BLaER1 (cell line): ENCODE measurements around the gene GABBR1.
A peak's percentile ranks its signal among the peaks of the same experiment; 100 is the strongest.

Source experiments
- H3K27ac ChIP-seq: shearing (Covaris generic); formaldehyde crosslinking; 2 replicates; pipeline ENCODE4 v1.8.1; 2022
- H3K27me3 ChIP-seq: shearing (Covaris generic); formaldehyde crosslinking; 2 replicates; pipeline ENCODE4 v1.8.1; 2022
- H3K36me3 ChIP-seq: shearing (Covaris generic); formaldehyde crosslinking; 2 replicates; pipeline ENCODE4 v1.8.1; 2022
- H3K4me1 ChIP-seq: shearing (Covaris generic); formaldehyde crosslinking; 2 replicates; pipeline ENCODE4 v1.8.1; 2022
- H3K4me2 ChIP-seq: shearing (Covaris generic); formaldehyde crosslinking; 2 replicates; pipeline ENCODE4 v1.8.1; 2022
- H3K4me3 ChIP-seq: shearing (Covaris generic); formaldehyde crosslinking; 2 replicates; pipeline ENCODE4 v1.8.1; 2022
- H3K9ac ChIP-seq: shearing (Covaris generic); formaldehyde crosslinking; 2 replicates; pipeline ENCODE4 v1.8.1; 2022
- H3K9me3 ChIP-seq: shearing (Covaris generic); formaldehyde crosslinking; 2 replicates; pipeline ENCODE4 v1.8.1; 2022
- H4K20me1 ChIP-seq: shearing (Covaris generic); formaldehyde crosslinking; 2 replicates; pipeline ENCODE4 v1.8.1; 2022
- Cebpa-rat ChIP-seq: shearing (Covaris generic); IDR thresholded peaks from 2 replicates; pipeline ENCODE4 v1.8.1; 2022

Gene GABBR1

GRCh38 chr6:29598172-29598747, 34.7 kb downstream of the GABBR1 start:
- no peak overlapping the region for H3K4me2 ChIP-seq
- H3K9me3 ChIP-seq: no peaks in the 10 kb centered on the region
- no peaks in the 10 kb centered on the region for H4K20me1 ChIP-seq
- H3K4me3 ChIP-seq: no peak overlapping the region
- H3K9ac ChIP-seq: no peak overlapping the region
- no peaks in the 10 kb centered on the region for H3K27me3 ChIP-seq
- H3K4me1 ChIP-seq: 0 out of 2 replicates have a peak, but pooled peaks cover 5% of the 10 kb centered on the region
- TF ChIP-seq Cebpa-rat: no peak
- no peak overlapping the region for H3K27ac ChIP-seq
- H3K36me3 ChIP-seq: peaks cover 47% of the 10 kb centered on the region

- no peak overlapping the region for H3K27ac ChIP-seq
- peaks cover 36% of the 10 kb centered on the region for H3K36me3 ChIP-seq
- H3K9me3 ChIP-seq: no peaks in the 10 kb centered on the region
- H4K20me1 ChIP-seq: no peaks in the 10 kb centered on the region
- no peak overlapping the region for H3K4me3 ChIP-seq
- H3K4me2 ChIP-seq: no peak overlapping the region
- no peak for TF ChIP-seq Cebpa-rat
- H3K27me3 ChIP-seq: no peaks in the 10 kb centered on the region
- 0 out of 2 replicates have a peak, but pooled peaks cover 5% of the 10 kb centered on the region for H3K4me1 ChIP-seq
- no peak overlapping the region for H3K9ac ChIP-seq
These were observed 35.8 kb downstream of the GABBR1 start for GRCh38 chr6:29597184-29597583.

- no peak overlapping the region for H3K27ac ChIP-seq
- no peak overlapping the region for H3K9ac ChIP-seq
- H3K27me3 ChIP-seq: no peaks in the 10 kb centered on the region
- 0 out of 2 replicates have a peak, but pooled peaks cover 5% of the 10 kb centered on the region for H3K4me1 ChIP-seq
- H3K4me2 ChIP-seq: no peak overlapping the region
- TF ChIP-seq Cebpa-rat: no peak
- H4K20me1 ChIP-seq: no peaks in the 10 kb centered on the region
- H3K9me3 ChIP-seq: no peaks in the 10 kb centered on the region
- H3K4me3 ChIP-seq: no peak overlapping the region
- peaks cover 29% of the 10 kb centered on the region for H3K36me3 ChIP-seq
These were observed 36.5 kb downstream of the GABBR1 start for GRCh38 chr6:29596381-29596900.

- H3K4me1 ChIP-seq: peaks cover 18% of the 10 kb centered on the region
These were observed 39.7 kb downstream of the GABBR1 start for GRCh38 chr6:29593199-29593855.

GRCh38 chr6:29591677-29592076, 41.3 kb downstream of the GABBR1 start:
- no peak overlapping the region for H3K9ac ChIP-seq
- H3K9me3 ChIP-seq: no peaks in the 10 kb centered on the region
- H3K36me3 ChIP-seq: no peaks in the 10 kb centered on the region
- no peak overlapping the region for H3K4me2 ChIP-seq
- H4K20me1 ChIP-seq: no peaks in the 10 kb centered on the region
- H3K27me3 ChIP-seq: no peaks in the 10 kb centered on the region
- H3K4me3 ChIP-seq: no peak overlapping the region
- no peak for TF ChIP-seq Cebpa-rat
- no peak overlapping the region for H3K27ac ChIP-seq
- peaks cover 23% of the 10 kb centered on the region for H3K4me1 ChIP-seq

More at GRCh38 chr6:29593199-29593855, 39.7 kb downstream of the GABBR1 start:
- Histone ChIP-seq H3K4me3 (no peak overlapping the region), H4K20me1 (no peaks in the 10 kb centered on the region), H3K27ac (no peak overlapping the region), H3K4me2 (no peak overlapping the region), H3K36me3 (0 out of 2 replicates have a peak, but pooled peaks cover under 1% of the 10 kb centered on the region), H3K9ac (no peak overlapping the region), H3K9me3 (no peaks in the 10 kb centered on the region), H3K27me3 (no peaks in the 10 kb centered on the region)
- no peak for TF ChIP-seq Cebpa-rat

GRCh38 chr6:29590218-29590808, 42.7 kb downstream of the GABBR1 start:
- no peaks in the 10 kb centered on the region for H3K9me3 ChIP-seq
- TF ChIP-seq Cebpa-rat: no peak
- H3K27me3 ChIP-seq: no peaks in the 10 kb centered on the region
- no peaks in the 10 kb centered on the region for H3K36me3 ChIP-seq
- H3K4me2 ChIP-seq: peak overlapping the region; percentile 42
- no peak overlapping the region for H3K4me3 ChIP-seq
- no peak overlapping the region for H3K27ac ChIP-seq
- no peak overlapping the region for H3K9ac ChIP-seq
- H4K20me1 ChIP-seq: no peaks in the 10 kb centered on the region
- peaks cover 23% of the 10 kb centered on the region for H3K4me1 ChIP-seq

GRCh38 chr6:29589423-29590048, 43.4 kb downstream of the GABBR1 start:
- Histone ChIP-seq H3K4me2 (peak overlapping the region; percentile 42; the same call in 1 of the 2 replicates), H3K9me3 (no peaks in the 10 kb centered on the region), H3K4me3 (no peak overlapping the region), H3K27ac (no peak overlapping the region), H3K9ac (no peak overlapping the region), H4K20me1 (no peaks in the 10 kb centered on the region), H3K4me1 (peaks cover 23% of the 10 kb centered on the region), H3K27me3 (no peaks in the 10 kb centered on the region), H3K36me3 (no peaks in the 10 kb centered on the region)
- TF ChIP-seq Cebpa-rat: no peak

- H3K27me3 ChIP-seq: no peaks in the 10 kb centered on the region
These were observed 48.2 kb downstream of the GABBR1 start, which contains the start of gene OR2H2 for GRCh38 chr6:29584821-29585220. Gene OR2H2, plus strand, starts transcription at chr6:29585121. Its CDS starts 2,824 bp downstream, at chr6:29587945.

GRCh38 chr6:29577544-29577943, 55.4 kb downstream of the GABBR1 start:
- H3K9me3 ChIP-seq: no peaks in the 10 kb centered on the region

More at GRCh38 chr6:29584821-29585220, 48.2 kb downstream of the GABBR1 start, which contains the start of gene OR2H2:
- no peak within 1 kb of the TSS for H3K27ac ChIP-seq
- no peaks in the 10 kb centered on the region for H3K36me3 ChIP-seq
- no peak within 1 kb of the TSS for H3K4me3 ChIP-seq
- H3K9ac ChIP-seq: no peak within 1 kb of the TSS
- peaks cover 9% of the 10 kb centered on the region for H3K4me1 ChIP-seq
- no peaks in the 10 kb centered on the region for H3K9me3 ChIP-seq
- TF ChIP-seq Cebpa-rat: no peak
- no peak within 1 kb of the TSS for H3K4me2 ChIP-seq
- H4K20me1 ChIP-seq: no peaks in the 10 kb centered on the region

More at GRCh38 chr6:29577544-29577943, 55.4 kb downstream of the GABBR1 start:
- no peaks in the 10 kb centered on the region for H3K36me3 ChIP-seq
- TF ChIP-seq Cebpa-rat: no peak
- H3K27ac ChIP-seq: no peak overlapping the region
- H3K4me1 ChIP-seq: no peaks in the 10 kb centered on the region
- no peaks in the 10 kb centered on the region for H4K20me1 ChIP-seq
- no peak overlapping the region for H3K4me3 ChIP-seq
- no peak overlapping the region for H3K9ac ChIP-seq
- H3K27me3 ChIP-seq: no peaks in the 10 kb centered on the region
- no peak overlapping the region for H3K4me2 ChIP-seq
